NCI-H345 treated with DMSO at 0.1 percent for 48 hours (cell line): ENCODE measurements around the gene HMOX2.

Experiments used
- DNase-seq: peaks from one replicate; lab custom pipeline; 2025; ENCODE audit not compliant: unreplicated experiment; lab: John Stamatoyannopoulos, UW

The HMOX2 gene

GRCh38 chr16:4552541-4552940 is 76.3 kb downstream of the HMOX2 start:
- DNase-seq = no peak

- no peak for DNase-seq
These were observed 79.9 kb downstream of the HMOX2 start, which contains the start of gene C16orf96 for GRCh38 chr16:4556112-4556511. Gene C16orf96 (plus strand): TSS chr16:4556340. CDS start chr16:4556490, 150 bp downstream.

- DNase-seq = no peak
These were observed 80.4 kb downstream of the HMOX2 start for GRCh38 chr16:4556580-4556979.

GRCh38 chr16:4557973-4558372 is 81.8 kb downstream of the HMOX2 start:
- DNase-seq = no peak
